HEK293 (cell line): ENCODE measurements around the gene GPS1.

Source experiments
- GLI4 ChIP-seq: fragments of 450-650 bp; formaldehyde crosslinking; IDR thresholded peaks from 2 replicates; pipeline ENCODE4 v1.5.1; 2016; ENCODE audit warnings: missing biosample characterization, missing genetic modification characterization
- SALL2 ChIP-seq: fragments of 450-650 bp; formaldehyde crosslinking; IDR thresholded peaks from 2 replicates; pipeline ENCODE4 v1.5.0; 2017; ENCODE audit warnings: missing biosample characterization, mild to moderate bottlenecking, missing genetic modification characterization, borderline replicate concordance
- TCF7L2 ChIP-seq: IDR thresholded peaks from 2 replicates; pipeline ENCODE4 v1.6.1; 2011; ENCODE audit warnings: low read depth, mild to moderate bottlenecking, inconsistent platforms, low read length, moderate library complexity, borderline replicate concordance
- ZBTB17 ChIP-seq: fragments of 450-650 bp; formaldehyde crosslinking; IDR thresholded peaks from 2 replicates; pipeline ENCODE4 v1.5.1; 2016; ENCODE audit warnings: missing biosample characterization, missing genetic modification characterization
- ZFHX2 ChIP-seq: fragments of 450-650 bp; formaldehyde crosslinking; conservative IDR thresholded peaks from 2 replicates; pipeline ENCODE4 v1.5.1; 2016; ENCODE audit warnings: missing biosample characterization, missing genetic modification characterization
- ZNF23 ChIP-seq: fragments of 450-650 bp; formaldehyde crosslinking; IDR thresholded peaks from 2 replicates; pipeline ENCODE4 v1.5.1; 2016; ENCODE audit warnings: missing biosample characterization, missing genetic modification characterization, borderline replicate concordance
- ZNF354C ChIP-seq: fragments of 450-650 bp; formaldehyde crosslinking; IDR thresholded peaks from 2 replicates; pipeline ENCODE4 v1.5.1; 2016; ENCODE audit warnings: missing biosample characterization, missing genetic modification characterization, low read depth, borderline replicate concordance
- ZNF394 ChIP-seq: fragments of 450-650 bp; formaldehyde crosslinking; IDR thresholded peaks from 2 replicates; pipeline ENCODE4 v1.5.1; 2016; ENCODE audit warnings: missing biosample characterization, missing genetic modification characterization, mild to moderate bottlenecking, moderate library complexity, borderline replicate concordance
- TF ChIP-seq, protein P1 (sequence below): fragments of 450-650 bp; formaldehyde crosslinking; IDR thresholded peaks from 2 replicates; pipeline ENCODE4 v1.5.1; 2016; ENCODE audit warnings: missing biosample characterization, missing genetic modification characterization
- TF ChIP-seq, protein P2 (sequence below): fragments of 450-650 bp; formaldehyde crosslinking; IDR thresholded peaks from 2 replicates; pipeline ENCODE4 v1.5.1; 2016; ENCODE audit warnings: missing biosample characterization, missing genetic modification characterization

DNA sequence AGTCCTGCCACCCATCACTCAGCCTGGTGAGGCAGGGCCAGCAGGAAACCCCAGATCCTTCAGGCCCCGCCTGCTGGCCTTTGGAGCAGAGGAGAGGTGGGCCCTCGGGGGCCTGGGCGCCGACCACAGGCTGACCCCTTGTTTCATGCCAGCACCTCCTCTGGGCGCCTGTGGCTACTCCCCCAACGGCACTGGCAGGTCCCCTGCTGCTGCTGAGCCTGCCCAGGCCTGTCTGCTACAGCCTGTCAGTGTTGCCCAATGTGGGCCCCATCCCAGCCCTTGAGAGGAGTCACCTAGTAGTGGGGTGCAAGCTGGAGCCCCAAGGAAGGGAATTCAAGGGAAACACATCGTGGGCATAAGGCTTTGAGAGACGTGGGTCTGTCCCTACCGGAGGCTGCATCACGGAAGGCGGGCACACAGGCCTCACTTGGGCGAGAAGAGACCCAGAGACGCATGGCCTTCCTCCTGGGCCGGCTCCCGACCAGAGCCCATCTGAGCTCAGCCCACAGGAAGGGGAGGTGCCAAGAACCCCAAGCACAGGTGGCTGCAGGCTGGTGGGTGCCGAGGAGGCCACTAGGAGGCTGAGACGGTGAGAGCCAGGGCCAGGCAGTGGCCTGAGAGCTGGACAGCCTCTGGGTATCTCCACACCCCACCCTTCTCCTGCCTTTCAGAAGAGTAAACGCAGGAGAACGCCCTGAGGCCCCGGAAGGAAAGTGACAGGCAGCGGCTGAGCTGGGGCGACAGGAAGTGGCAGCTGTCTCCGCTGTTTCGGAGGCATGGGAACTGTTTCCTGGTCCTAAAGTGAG lies 54.4 kb downstream of the GPS1 start:
- TF ChIP-seq SALL2 (tag by site-specific recombination) (no peak), GLI4 (no peak), ZNF23 (tag by site-specific recombination) (no peak), ZBTB17 (peak; percentile 78; the same call in 1 of the 2 replicates), ZFHX2 (tag by site-specific recombination) (no peak), ZNF394 (tag by site-specific recombination) (peak; percentile 40; the same call in 1 of the 2 replicates), ZNF354C (tag by site-specific recombination) (no peak), TCF7L2 (no peak)
- TF ChIP-seq, protein P1, sequence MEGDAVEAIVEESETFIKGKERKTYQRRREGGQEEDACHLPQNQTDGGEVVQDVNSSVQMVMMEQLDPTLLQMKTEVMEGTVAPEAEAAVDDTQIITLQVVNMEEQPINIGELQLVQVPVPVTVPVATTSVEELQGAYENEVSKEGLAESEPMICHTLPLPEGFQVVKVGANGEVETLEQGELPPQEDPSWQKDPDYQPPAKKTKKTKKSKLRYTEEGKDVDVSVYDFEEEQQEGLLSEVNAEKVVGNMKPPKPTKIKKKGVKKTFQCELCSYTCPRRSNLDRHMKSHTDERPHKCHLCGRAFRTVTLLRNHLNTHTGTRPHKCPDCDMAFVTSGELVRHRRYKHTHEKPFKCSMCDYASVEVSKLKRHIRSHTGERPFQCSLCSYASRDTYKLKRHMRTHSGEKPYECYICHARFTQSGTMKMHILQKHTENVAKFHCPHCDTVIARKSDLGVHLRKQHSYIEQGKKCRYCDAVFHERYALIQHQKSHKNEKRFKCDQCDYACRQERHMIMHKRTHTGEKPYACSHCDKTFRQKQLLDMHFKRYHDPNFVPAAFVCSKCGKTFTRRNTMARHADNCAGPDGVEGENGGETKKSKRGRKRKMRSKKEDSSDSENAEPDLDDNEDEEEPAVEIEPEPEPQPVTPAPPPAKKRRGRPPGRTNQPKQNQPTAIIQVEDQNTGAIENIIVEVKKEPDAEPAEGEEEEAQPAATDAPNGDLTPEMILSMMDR (tag by site-specific recombination), result peak; percentile 82
- TF ChIP-seq, protein P2, sequence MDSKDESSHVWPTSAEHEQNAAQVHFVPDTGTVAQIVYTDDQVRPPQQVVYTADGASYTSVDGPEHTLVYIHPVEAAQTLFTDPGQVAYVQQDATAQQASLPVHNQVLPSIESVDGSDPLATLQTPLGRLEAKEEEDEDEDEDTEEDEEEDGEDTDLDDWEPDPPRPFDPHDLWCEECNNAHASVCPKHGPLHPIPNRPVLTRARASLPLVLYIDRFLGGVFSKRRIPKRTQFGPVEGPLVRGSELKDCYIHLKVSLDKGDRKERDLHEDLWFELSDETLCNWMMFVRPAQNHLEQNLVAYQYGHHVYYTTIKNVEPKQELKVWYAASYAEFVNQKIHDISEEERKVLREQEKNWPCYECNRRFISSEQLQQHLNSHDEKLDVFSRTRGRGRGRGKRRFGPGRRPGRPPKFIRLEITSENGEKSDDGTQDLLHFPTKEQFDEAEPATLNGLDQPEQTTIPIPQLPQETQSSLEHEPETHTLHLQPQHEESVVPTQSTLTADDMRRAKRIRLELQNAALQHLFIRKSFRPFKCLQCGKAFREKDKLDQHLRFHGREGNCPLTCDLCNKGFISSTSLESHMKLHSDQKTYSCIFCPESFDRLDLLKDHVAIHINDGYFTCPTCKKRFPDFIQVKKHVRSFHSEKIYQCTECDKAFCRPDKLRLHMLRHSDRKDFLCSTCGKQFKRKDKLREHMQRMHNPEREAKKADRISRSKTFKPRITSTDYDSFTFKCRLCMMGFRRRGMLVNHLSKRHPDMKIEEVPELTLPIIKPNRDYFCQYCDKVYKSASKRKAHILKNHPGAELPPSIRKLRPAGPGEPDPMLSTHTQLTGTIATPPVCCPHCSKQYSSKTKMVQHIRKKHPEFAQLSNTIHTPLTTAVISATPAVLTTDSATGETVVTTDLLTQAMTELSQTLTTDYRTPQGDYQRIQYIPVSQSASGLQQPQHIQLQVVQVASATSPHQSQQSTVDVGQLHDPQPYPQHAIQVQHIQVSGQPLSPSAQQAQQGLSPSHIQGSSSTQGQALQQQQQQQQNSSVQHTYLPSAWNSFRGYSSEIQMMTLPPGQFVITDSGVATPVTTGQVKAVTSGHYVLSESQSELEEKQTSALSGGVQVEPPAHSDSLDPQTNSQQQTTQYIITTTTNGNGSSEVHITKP, result no peak
